GM23338 (cell line): ENCODE measurements around the gene TFPI.

ENCODE experiments used
- CTCF ChIP-seq, 2 experiments: fragments of 200-600 bp in 1 of 2; sonication (generic) in 1 of 2; conservative IDR thresholded peaks; 2 replicates each; pipeline versions ENCODE4 v1.5.1 to v1.6.1; 2016 to 2017; ENCODE audit warnings: antibody characterized with exemption in 2 of 2, low read depth in 2 of 2, mild to moderate bottlenecking in 2 of 2, moderate library complexity in 1 of 2
- EZH2 ChIP-seq: fragments of 200-600 bp; sonication (generic); IDR thresholded peaks from one replicate; pipeline ENCODE4 v1.8.0; 2017; ENCODE audit warnings: antibody characterized with exemption, mild to moderate bottlenecking, low read depth; ENCODE audit not compliant: unreplicated experiment
- EZH2phosphoT487 ChIP-seq: fragments of 200-600 bp; sonication (generic); IDR thresholded peaks from one replicate; pipeline ENCODE4 v1.8.1; 2018; ENCODE audit warnings: antibody characterized with exemption; ENCODE audit not compliant: unreplicated experiment
- REST ChIP-seq: IDR thresholded peaks from one replicate; pipeline ENCODE4 v1.6.1; 2018; ENCODE audit warnings: antibody characterized with exemption; ENCODE audit not compliant: unreplicated experiment

GRCh38 chr2:187566266-187566665, 12.0 kb upstream of the TFPI start:
- TF ChIP-seq CTCF (conservative IDR thresholded peaks at IDR 0.05; ENCODE audit: low read depth in 2 of 2) (no peak), EZH2 (no peak), EZH2phosphoT487 (no peak), REST (no peak)
